Psoas muscle (tissue), 8 donors: ENCODE data around the gene C8B. TPM values are rescaled to one million over a fixed set of nuclear protein-coding genes. Genes with fewer than 3 reads are reported as not detected.

Experiments used
- ATAC-seq, 4 donors: fragments of 200-7000 bp; cut with Tn5 transposase; one replicate each; pipeline ENCODE4 v1.9.1; 2020; ENCODE audit warnings: moderate library complexity in 3 of 4, mild to moderate bottlenecking in 2 of 4
- DNase-seq, 2 donors: peaks; one replicate each; pipeline ENCODE4 v3.0.0-alpha.2; 2020
- H3K27ac ChIP-seq: fragments of 200-600 bp; one replicate; pipeline ENCODE4 v1.8.0; 2022
- H3K27me3 ChIP-seq, 3 donors: fragments of 200-600 bp in 1 of 3; one replicate each; pipeline versions ENCODE4 v1.6.1 to v1.8.0; 2013 to 2022; ENCODE audit warnings: low read length in 2 of 3, mild to moderate bottlenecking in 2 of 3, moderate library complexity in 1 of 3; ENCODE audit not compliant: insufficient read depth in 3 of 3
- H3K36me3 ChIP-seq, 2 donors: fragments of 200-600 bp in 1 of 2; one replicate each; pipeline versions ENCODE4 v1.6.1 to v1.8.0; 2013 to 2022; ENCODE audit warnings: low read depth in 1 of 2, mild to moderate bottlenecking in 1 of 2, moderate library complexity in 1 of 2; ENCODE audit not compliant: insufficient read depth in 1 of 2
- H3K4me1 ChIP-seq: fragments of 200-600 bp; one replicate; pipeline ENCODE4 v1.8.0; 2022
- H3K4me3 ChIP-seq: fragments of 200-600 bp; one replicate; pipeline ENCODE4 v1.8.0; 2022; ENCODE audit warnings: mild to moderate bottlenecking
- H3K9me3 ChIP-seq: fragments of 200-600 bp; one replicate; pipeline ENCODE4 v1.8.0; 2022
- CTCF ChIP-seq: fragments of 200-600 bp; IDR thresholded peaks from one replicate; pipeline ENCODE4 v1.8.0; 2022; ENCODE audit warnings: antibody characterized with exemption
- WGBS, 3 donors: extraction: QIAGEN DNeasy Blood & Tissue Kit; methylation state at CpG; one replicate each; pipeline versions ENCODE4 v1.1.6 to v1.1.7; 2013; 5-methylcytosine and 5-hydroxymethylcytosine counted together
- intact Hi-C, 2 donors: fragments of 100-400 bp; cut with DNase I; formaldehyde crosslinking; loops; one replicate each; pipeline versions ENCODE4 v1.11.0 to v1.14.2; 2022
- polyA plus RNA-seq, 3 donors: library from polyadenylated mRNA; stranded (reverse); fragments of 200-250 nt; gene quantifications; one replicate each; pipeline ENCODE4 v1.2.3, GENCODE V29; 2013
- total RNA-seq, 4 donors: library from RNA; stranded (reverse); fragmentation: NEBNext Ultra II Directional in 2 of 4; extraction: Animal tissue kit (Norgen Biotek cat#: 25700) in 2 of 4; gene quantifications; one replicate each; pipeline versions ENCODE4 v1.2.1 to v1.2.4, GENCODE V29; 2021 to 2023
- donor health status: healthy with polysubstance abuse.
- donor health status: DM: no; HTN: no; CAD: no; lungs with moderate emphysema.
- donor health status: Bipolar disorder and iron deficiency.
- donor health status: healthy.
- donor health status: DM: yes; HTN: yes; CAD: no.
- donor health status: DM: no; HTN: no; CAD: no.
- donor health status: DM: no; HTN: no; CAD: no.
- donor health status: DM: yes; HTN: yes; CAD: no.

The C8B gene
- total and polyA plus RNA-seq, 7 donors: not detected

DNA sequence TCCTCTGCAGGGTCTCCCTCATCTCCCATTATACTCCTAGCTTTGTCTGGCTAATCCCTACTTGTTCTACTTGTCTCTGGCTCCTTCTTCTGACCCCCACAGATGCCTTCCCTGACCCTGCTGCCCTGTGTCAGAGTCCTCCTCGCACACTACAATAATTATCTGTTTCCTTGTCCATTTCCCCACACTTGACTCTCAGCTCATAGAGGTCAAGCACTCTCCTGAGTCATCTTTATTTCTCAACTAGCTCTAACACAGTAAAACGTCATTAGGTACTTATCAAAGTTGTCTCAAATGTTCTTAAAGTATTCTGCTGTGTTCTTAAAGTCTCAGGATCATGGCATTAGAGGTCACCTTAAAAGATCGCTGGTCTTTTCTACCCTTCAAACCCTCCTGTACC lies 64.1 kb downstream of the C8B start:
- Histone ChIP-seq H3K9me3 (no peaks in the 10 kb centered on the region), H3K36me3 (no peaks in the 10 kb centered on the region), H3K4me1 (no peaks in the 10 kb centered on the region), H3K27me3 (no peaks in the 10 kb centered on the region), H3K4me3 (no peak overlapping the region), H3K27ac (no peak overlapping the region)
- intact Hi-C loops: no loop called here
- 61 to 65% (median 65%) methylated on average over 3 of the region's 3 CpGs for whole genome bisulfite sequencing, 3 donors
- no peak for TF ChIP-seq CTCF
- no peak for ATAC-seq
- no peak for DNase-seq

- Histone ChIP-seq H3K4me3 (no peak overlapping the region), H3K4me1 (no peaks in the 10 kb centered on the region), H3K27ac (no peak overlapping the region), H3K36me3 (no peaks in the 10 kb centered on the region), H3K9me3 (no peaks in the 10 kb centered on the region), H3K27me3 (no peaks in the 10 kb centered on the region)
- WGBS, 3 donors: 55 to 69% (median 59%) methylated on average over 2 of the region's 2 CpGs
- TF ChIP-seq CTCF: no peak
- DNase-seq: no peak
- ATAC-seq: no peak
- intact Hi-C loops: no loop called here
These were observed 66.9 kb downstream of the C8B start for GRCh38 chr1:56898879-56899278.

- no peak for TF ChIP-seq CTCF
- intact Hi-C loops: no loop called here
- no peaks in the 10 kb centered on the region for H3K27me3 ChIP-seq
- WGBS, 3 donors: 72 to 85% (median 77%) methylated on average over 2 of the region's 2 CpGs
- no peaks in the 10 kb centered on the region for H3K36me3 ChIP-seq
- no peaks in the 10 kb centered on the region for H3K4me1 ChIP-seq
- no peak overlapping the region for H3K4me3 ChIP-seq
- ATAC-seq (no peak), DNase-seq (no peak)
- H3K9me3 ChIP-seq: no peaks in the 10 kb centered on the region
- H3K27ac ChIP-seq: no peak overlapping the region
These were observed 67.8 kb downstream of the C8B start for GRCh38 chr1:56898005-56898373.

DNA sequence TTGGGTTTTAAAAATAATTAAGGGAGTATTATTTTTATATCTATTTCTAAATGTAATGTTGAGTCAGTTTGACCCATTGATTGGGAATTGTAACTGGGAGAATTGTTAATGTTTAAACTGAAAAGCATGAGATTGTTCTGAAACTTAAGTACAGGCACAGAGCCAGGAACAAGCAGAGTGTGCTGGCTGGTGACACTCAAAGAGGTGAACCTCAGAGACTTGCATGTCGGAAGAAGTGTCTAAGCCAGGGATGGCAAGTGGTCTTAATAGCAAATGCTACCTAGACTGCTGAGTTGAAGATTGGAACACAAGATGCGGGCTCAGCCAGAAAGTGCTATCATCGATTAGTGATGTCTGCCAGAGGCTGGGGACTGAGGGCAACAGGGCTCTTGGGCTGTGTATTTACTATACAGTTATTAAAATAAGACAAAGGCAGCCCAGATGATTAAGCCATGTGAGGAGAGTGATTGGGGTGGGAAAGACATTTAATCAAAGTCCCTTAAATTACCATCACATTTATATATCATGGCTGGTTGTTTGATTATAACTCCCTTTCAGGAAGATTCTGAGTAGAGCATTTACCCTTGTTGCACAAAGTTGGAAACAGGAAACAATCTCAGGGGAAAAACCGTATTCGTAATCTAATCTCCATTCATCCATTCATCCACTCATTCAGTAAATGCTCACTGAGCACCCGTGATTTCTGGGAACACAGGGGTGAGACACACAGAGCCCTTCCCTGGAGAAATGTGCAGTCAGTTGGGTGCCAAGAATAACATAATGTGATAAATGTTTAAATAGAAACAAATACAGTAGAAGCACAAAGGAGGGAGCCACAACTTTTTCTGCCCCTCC lies 68.4 kb downstream of the C8B start:
- ATAC-seq: no peak
- intact Hi-C loops: no loop called here
- DNase-seq: no peak

More for the DNA sequence above, 68.4 kb downstream of the C8B start:
- no peaks in the 10 kb centered on the region for H3K4me1 ChIP-seq
- H3K4me3 ChIP-seq: no peak overlapping the region
- no peaks in the 10 kb centered on the region for H3K9me3 ChIP-seq
- WGBS, 3 donors: 60 to 80% (median 72%) methylated on average over 6 of the region's 6 CpGs
- H3K27ac ChIP-seq: no peak overlapping the region
- H3K27me3 ChIP-seq: no peaks in the 10 kb centered on the region
- no peak for TF ChIP-seq CTCF
- H3K36me3 ChIP-seq: no peaks in the 10 kb centered on the region
